GM18951 (cell line): Measurements from ENCODE around the gene SCAMP3.
"Not testable (repeated sequence)": the region's sequence is repeated elsewhere in the genome, so short reads cannot be mapped to it uniquely, and the experiment has no call there.

Source experiments
- POLR2A ChIP-seq: IDR thresholded peaks from 4 replicates; pipeline ENCODE4 v1.6.1; 2011; ENCODE audit warnings: mild to moderate bottlenecking; ENCODE audit not compliant: insufficient read length, insufficient read depth; ENCODE audit errors: extremely low read depth
- in situ Hi-C: fragments of 300-500 bp; cut with MboI; formaldehyde crosslinking; loops from one replicate; pipeline ENCODE4 v1.12.0; 2022; ENCODE audit warnings: low sequenced_read_pairs, mixed read lengths, inconsistent platforms; ENCODE audit not compliant: unreplicated experiment

Gene SCAMP3

GRCh38 chr1:155295942-155296267 is 33.7 kb upstream of the SCAMP3 start:
- in situ Hi-C loops: no loop called here
- no peak for TF ChIP-seq POLR2A

GRCh38 chr1:155295183-155295941 is 33.2 kb upstream of the SCAMP3 start:
- in situ Hi-C loops: no loop called here
- no peak for TF ChIP-seq POLR2A

GRCh38 chr1:155294520-155295182 is 32.5 kb upstream of the SCAMP3 start:
- in situ Hi-C loops: no loop called here
- no peak for TF ChIP-seq POLR2A

DNA sequence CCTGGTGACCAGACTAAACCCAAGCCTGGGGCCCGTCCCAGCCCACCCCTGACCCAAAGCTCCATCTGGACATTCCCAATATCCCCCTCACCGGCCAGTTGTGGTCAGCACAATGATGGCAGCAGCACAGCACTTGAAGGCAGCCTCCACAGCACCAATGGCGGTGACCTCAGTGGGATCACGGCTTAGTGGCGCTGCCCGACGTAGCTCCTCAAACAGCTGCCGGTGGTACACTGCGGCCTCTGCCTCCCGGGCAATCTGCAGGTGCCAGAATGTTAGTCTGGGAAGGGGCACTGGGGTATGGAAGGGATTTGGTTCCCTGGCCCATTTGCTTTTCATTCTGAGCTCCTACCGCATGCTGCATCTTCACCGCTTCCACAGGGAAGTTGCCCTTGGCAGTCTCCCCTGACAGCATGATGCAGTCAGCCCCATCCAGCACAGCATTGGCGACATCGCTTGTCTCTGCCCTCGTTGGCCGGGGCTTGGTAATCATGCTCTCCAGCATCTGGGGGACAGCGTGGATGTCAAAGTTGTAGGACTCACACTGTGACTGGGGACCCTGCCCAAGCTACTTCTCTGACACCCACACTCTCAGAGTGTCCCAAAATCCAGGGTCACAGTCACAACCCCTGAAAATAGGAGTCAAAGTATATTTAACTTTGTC is 31.1 kb upstream of the SCAMP3 start:
- no peak for TF ChIP-seq POLR2A
- in situ Hi-C loops: no loop called here

- in situ Hi-C loops: not testable (repeated sequence)
Measured at GRCh38 chr1:155291006-155291405, 28.8 kb upstream of the SCAMP3 start.

DNA sequence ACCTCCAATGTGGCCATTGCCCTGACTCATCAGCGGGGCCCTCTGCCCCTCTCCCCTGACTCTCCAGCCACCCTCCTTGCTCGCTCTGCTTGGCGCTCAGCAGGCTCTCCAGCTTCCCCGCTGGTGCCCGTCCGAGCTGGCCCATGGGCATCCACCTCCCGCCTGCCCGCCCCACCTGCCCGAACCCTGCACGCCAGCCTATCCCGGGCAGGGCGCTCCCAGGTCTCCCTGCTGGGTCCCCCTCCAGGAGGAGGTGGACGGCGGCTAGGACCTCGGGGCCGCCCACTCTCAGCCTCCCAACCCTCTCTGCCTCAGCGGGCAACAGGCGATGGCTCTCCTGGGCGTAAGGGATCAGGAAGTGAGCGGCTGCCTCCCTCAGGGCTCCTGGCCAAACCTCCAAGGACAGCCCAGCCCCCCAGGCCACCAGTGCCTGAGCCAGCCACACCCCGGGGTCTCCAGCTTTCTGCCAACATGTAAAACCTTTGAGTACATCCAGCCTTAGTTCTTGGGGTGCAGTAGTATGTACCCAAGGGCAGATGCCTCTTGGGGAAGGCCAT is 25.9 kb upstream of the SCAMP3 start:
- no peak for TF ChIP-seq POLR2A
- in situ Hi-C loops: no loop called here

DNA sequence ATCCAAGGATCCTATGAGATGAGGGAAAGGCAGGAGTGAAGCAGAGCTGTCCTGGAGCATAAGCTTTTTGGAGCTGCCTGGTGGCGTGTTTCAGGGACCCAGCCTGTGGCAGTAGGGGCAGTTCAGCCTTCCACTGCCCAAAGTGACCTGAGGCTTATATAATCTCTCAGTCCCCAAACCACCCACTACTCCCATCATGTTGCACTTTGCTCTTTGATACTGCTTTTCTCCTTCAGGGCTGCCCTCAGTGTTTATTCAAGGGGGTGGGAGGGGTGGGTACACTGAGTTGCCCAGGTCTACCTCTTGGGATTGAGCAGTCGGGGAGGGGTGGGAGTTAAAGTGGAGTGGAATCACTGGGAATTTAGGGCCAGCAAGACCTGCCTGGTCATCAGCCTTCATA is 24.4 kb upstream of the SCAMP3 start:
- TF ChIP-seq POLR2A: no peak
- in situ Hi-C loops: no loop called here

- in situ Hi-C loops: no loop called here
- TF ChIP-seq POLR2A: no peak
Measured at GRCh38 chr1:155285631-155286044, 23.5 kb upstream of the SCAMP3 start.

DNA sequence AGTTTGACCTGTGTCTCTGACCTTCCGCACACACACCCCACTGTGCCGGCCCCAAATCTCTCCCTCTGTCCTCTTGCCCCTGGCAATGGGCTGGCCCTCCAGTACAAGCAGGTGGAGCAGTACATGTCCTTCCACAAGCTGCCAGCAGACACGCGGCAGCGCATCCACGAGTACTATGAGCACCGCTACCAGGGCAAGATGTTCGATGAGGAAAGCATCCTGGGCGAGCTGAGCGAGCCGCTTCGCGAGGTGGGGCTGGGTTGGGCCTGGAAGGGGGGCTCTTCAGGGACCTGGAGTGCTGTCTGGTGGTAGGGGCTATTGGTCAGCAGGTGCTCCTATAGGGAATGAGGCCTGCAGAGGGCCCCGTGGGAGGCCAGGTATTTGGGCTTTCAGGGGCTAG is 22.9 kb upstream of the SCAMP3 start:
- TF ChIP-seq POLR2A: no peak
- in situ Hi-C loops: no loop called here

DNA sequence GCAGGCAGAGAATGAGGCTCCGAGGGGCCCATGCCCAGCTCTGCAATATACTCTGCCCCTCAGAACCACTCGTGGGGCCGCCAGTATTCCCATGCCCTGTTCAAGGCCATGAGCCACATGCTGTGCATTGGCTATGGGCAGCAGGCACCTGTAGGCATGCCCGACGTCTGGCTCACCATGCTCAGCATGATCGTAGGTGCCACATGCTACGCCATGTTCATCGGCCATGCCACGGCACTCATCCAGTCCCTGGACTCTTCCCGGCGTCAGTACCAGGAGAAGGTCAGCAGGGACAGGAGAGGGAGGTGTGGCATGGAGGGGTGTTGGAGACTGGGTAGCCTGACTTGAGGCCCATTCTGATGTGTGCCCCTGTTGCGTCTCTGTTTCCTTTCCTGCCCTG is 22.3 kb upstream of the SCAMP3 start:
- in situ Hi-C loops: no loop called here
- TF ChIP-seq POLR2A: no peak

GRCh38 chr1:155282488-155283091 is 20.4 kb upstream of the SCAMP3 start:
- TF ChIP-seq POLR2A: no peak
- in situ Hi-C loops: no loop called here

GRCh38 chr1:155279268-155279667 is 17.1 kb upstream of the SCAMP3 start:
- in situ Hi-C loops: no loop called here
- TF ChIP-seq POLR2A: no peak

DNA sequence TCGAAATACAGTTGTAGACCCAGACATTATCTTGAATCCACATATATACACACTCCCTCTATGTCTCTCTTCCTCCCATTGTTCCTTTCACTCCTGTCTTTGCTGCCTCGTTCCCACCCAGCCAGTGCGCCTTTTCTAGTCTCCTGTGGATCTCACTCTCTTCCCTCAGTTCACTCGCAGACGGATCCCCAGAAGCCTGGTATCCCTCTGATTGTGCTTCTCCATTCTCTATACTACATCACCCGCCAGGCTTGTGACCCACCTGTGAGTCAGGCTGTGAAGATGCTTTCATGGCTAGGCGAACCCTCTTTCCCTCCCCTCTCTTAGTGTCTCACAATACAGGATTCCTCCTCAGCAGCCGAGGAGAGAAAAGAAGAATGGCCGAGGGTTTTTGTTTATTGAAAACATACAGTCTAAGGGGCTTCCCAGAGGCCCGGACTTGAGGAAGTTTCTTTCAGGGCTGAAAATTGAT is 16.6 kb upstream of the SCAMP3 start:
- TF ChIP-seq POLR2A: no peak
- in situ Hi-C loops: no loop called here
